Endothelial cell of umbilical vein (primary cell): ENCODE results near the gene MYO1A. TPM values are rescaled to one million over a fixed set of nuclear protein-coding genes. Genes with fewer than 3 reads are reported as not detected.

Experiments
- BruUV-seq: library from RNA; stranded (reverse); fragments of 400-500 nt; replicated peaks from 2 replicates; lab custom pipeline; 2021; lab: Mats Ljungman, UMichigan
- CTCF ChIA-PET: fragments of 300-600, 350-600 bp; sonication (Branson Sonifier 250); formaldehyde crosslinking; loops from one replicate; lab custom pipeline; 2021; ENCODE audit warnings: antibody characterized with exemption, inconsistent platforms; lab: Charles Lee
- POLR2A ChIA-PET: fragments of 300-600, 350-600 bp; sonication (Branson Sonifier 250); formaldehyde crosslinking; loops from one replicate; lab custom pipeline; 2021; ENCODE audit warnings: antibody characterized with exemption, inconsistent platforms; lab: Charles Lee
- DNase-seq: peaks from one replicate; pipeline ENCODE4 v3.0.0-alpha.2; 2011; ENCODE audit warnings: low read depth, low spot score
- FAIRE-seq: peaks from 2 replicates; lab custom pipeline; 2011; peaks lifted over from hg19 to GRCh38; lab: Jason Lieb, UNC
- H2AFZ ChIP-seq: 2 replicates; pipeline ENCODE4 v1.6.0; 2012; ENCODE audit warnings: low read depth, low read length, control low read depth, inconsistent platforms
- H3K27ac ChIP-seq: 2 replicates; pipeline ENCODE4 v1.5.1; 2011; ENCODE audit warnings: low read depth, mild to moderate bottlenecking, control low read depth, low read length, moderate library complexity; ENCODE audit not compliant: insufficient read depth
- H3K27me3 ChIP-seq, 2 experiments: 2 replicates each; pipeline versions ENCODE4 v1.6.0 to v1.6.1; 2011; ENCODE audit warnings: low read length in 2 of 2, mixed read lengths in 1 of 2; ENCODE audit not compliant: control insufficient read depth in 2 of 2, insufficient read depth in 2 of 2
- H3K36me3 ChIP-seq, 2 experiments: 2 replicates in 1 of 2; 3 replicates in 1 of 2; pipeline ENCODE4 v1.5.1; 2011; ENCODE audit warnings: low read length in 2 of 2, mild to moderate bottlenecking in 1 of 2, moderate library complexity in 1 of 2; ENCODE audit not compliant: control insufficient read depth in 2 of 2, insufficient read depth in 2 of 2; ENCODE audit errors: extremely low read depth in 1 of 2
- H3K4me1 ChIP-seq: 3 replicates; pipeline ENCODE4 v1.5.1; 2011; ENCODE audit warnings: mild to moderate bottlenecking, low read length; ENCODE audit not compliant: control insufficient read depth, insufficient read depth; ENCODE audit errors: extremely low read depth
- H3K4me2 ChIP-seq: 2 replicates; pipeline ENCODE4 v1.6.1; 2011; ENCODE audit warnings: low read length, control low read depth, mixed read lengths; ENCODE audit not compliant: insufficient read depth
- H3K4me3 ChIP-seq, 3 experiments: fragments of 200-600 bp in 1 of 3; sonication (generic), shearing (Covaris generic) in 1 of 3; replicated peaks in 1 of 3; 2 replicates each; pipeline ENCODE4 v1.5.1; 2011 to 2016; ENCODE audit warnings: control low read depth in 3 of 3, low read length in 3 of 3, mild to moderate bottlenecking in 2 of 3, inconsistent platforms in 1 of 3, low read depth in 1 of 3, moderate library complexity in 1 of 3; ENCODE audit not compliant: insufficient read depth in 1 of 3
- H3K79me2 ChIP-seq: 2 replicates; pipeline ENCODE4 v1.6.0; 2012; ENCODE audit warnings: low read length, inconsistent platforms; ENCODE audit not compliant: control insufficient read depth, insufficient read depth
- H3K9ac ChIP-seq: replicated peaks from 2 replicates; pipeline ENCODE3; 2011; ENCODE audit warnings: low read length, control low read depth; ENCODE audit not compliant: insufficient read depth; ENCODE audit errors: extremely low read depth
- H3K9me1 ChIP-seq: replicated peaks from 3 replicates; pipeline ENCODE4 v1.6.0; 2011; ENCODE audit warnings: mild to moderate bottlenecking, low read length; ENCODE audit not compliant: control insufficient read depth, insufficient read depth; ENCODE audit errors: extremely low read depth
- H3K9me3 ChIP-seq: replicated peaks from 2 replicates; pipeline ENCODE4 v1.5.1; 2012; ENCODE audit warnings: low read length, inconsistent platforms; ENCODE audit not compliant: control insufficient read depth, insufficient read depth
- H4K20me1 ChIP-seq: replicated peaks from 2 replicates; pipeline ENCODE3; 2011; ENCODE audit warnings: mild to moderate bottlenecking, low read length; ENCODE audit not compliant: control insufficient read depth, insufficient read depth; ENCODE audit errors: extremely low read depth
- CTCF ChIP-seq, 2 donors: IDR thresholded peaks; 1 replicate in 1 of 2; 2 replicates in 1 of 2; pipeline ENCODE4 v1.5.1; 2011; ENCODE audit warnings: low read length in 2 of 2, mild to moderate bottlenecking in 2 of 2, moderate library complexity in 2 of 2, control low read depth in 1 of 2, inconsistent platforms in 1 of 2, low read depth in 1 of 2; ENCODE audit not compliant: insufficient read depth in 1 of 2; ENCODE audit errors: extremely low read depth in 1 of 2
- EZH2 ChIP-seq: IDR thresholded peaks from 2 replicates; pipeline ENCODE4 v1.6.1; 2012; ENCODE audit warnings: borderline replicate concordance, low read depth, mild to moderate bottlenecking, moderate library complexity, low read length, inconsistent platforms; ENCODE audit not compliant: severe bottlenecking
- FOS ChIP-seq: IDR thresholded peaks from 2 replicates; pipeline ENCODE4 v1.6.1; 2011; ENCODE audit warnings: mild to moderate bottlenecking, low read length, moderate library complexity, borderline replicate concordance; ENCODE audit not compliant: insufficient read depth
- GATA2 ChIP-seq: IDR thresholded peaks from 2 replicates; pipeline ENCODE4 v1.7.0; 2011; ENCODE audit warnings: low read depth, mild to moderate bottlenecking, moderate library complexity, mixed read lengths, low read length; ENCODE audit not compliant: insufficient read length, insufficient read depth
- JUN ChIP-seq: IDR thresholded peaks from 2 replicates; pipeline ENCODE4 v1.6.1; 2011; ENCODE audit warnings: borderline replicate concordance, low read depth; ENCODE audit not compliant: insufficient read length, insufficient read depth
- MAX ChIP-seq: IDR thresholded peaks from 2 replicates; pipeline ENCODE4 v1.6.1; 2011; ENCODE audit not compliant: insufficient read depth, insufficient read length
- MYC ChIP-seq: IDR thresholded peaks from one replicate; pipeline ENCODE4 v1.6.1; 2011; ENCODE audit warnings: mild to moderate bottlenecking, low read depth, low read length
- POLR2A ChIP-seq: IDR thresholded peaks from 2 replicates; pipeline ENCODE4 v1.6.1; 2012; ENCODE audit warnings: low read depth, mild to moderate bottlenecking, control low read depth, low read length
- POLR2AphosphoS5 ChIP-seq: IDR thresholded peaks from 2 replicates; pipeline ENCODE4 v1.6.1; 2012; ENCODE audit warnings: low read depth, mild to moderate bottlenecking, control low read depth, low read length, moderate library complexity; ENCODE audit not compliant: insufficient read depth
- dilution Hi-C: fragments of 300-500 bp; cut with MboI; formaldehyde crosslinking; loops from one replicate; pipeline ENCODE4 v1.15.0; 2019; ENCODE audit warnings: low sequenced_read_pairs; ENCODE audit not compliant: extremely low pct_ligation_motif_present
- intact Hi-C: fragments of 100-400 bp; cut with micrococcal nuclease; formaldehyde crosslinking; loops from one replicate; pipeline ENCODE4 v1.10.0; 2022
- polyA plus RNA-seq, 4 experiments: library from polyadenylated mRNA; depleted of rRNA in 3 of 4; stranded (reverse) in 3 of 4; unstranded in 1 of 4; fragments of >200 nt; gene quantifications; 2 replicates each; pipeline versions ENCODE4 v1.2.1 to v1.2.3, GENCODE V29; 2011 to 2012; ENCODE audit warnings: missing spikeins in 1 of 4
- total RNA-seq: library from RNA; stranded (reverse); gene quantifications from 2 replicates; pipeline ENCODE4 v1.2.3, GENCODE V29; 2021

MYO1A gene
- total and polyA plus RNA-seq, 2 donors (not counting 3 experiments of a cell fraction or from before 2014, with no cell fraction given) = not detected

GRCh38 chr12:57091638-57092528 lies 42.0 kb upstream of the MYO1A start:
- DNase-seq = no peak
- Histone ChIP-seq H3K4me1 (peaks cover 15% of the 10 kb centered on the region), H3K9me3 (no peaks in the 10 kb centered on the region), H3K9me1 (no peaks in the 10 kb centered on the region), H3K79me2 (peaks cover 16% of the 10 kb centered on the region), H4K20me1 (no peaks in the 10 kb centered on the region), H3K4me2 (no peak overlapping the region), H3K27me3 (no peaks in the 10 kb centered on the region), H3K36me3 (peaks cover 4 to 39% of the 10 kb centered on the region in 2 experiments), H3K4me3 (no peak overlapping the region), H3K27ac (no peak overlapping the region), H2AFZ (no peak overlapping the region), H3K9ac (no peak overlapping the region)
- ChIA-PET CTCF (interaction anchor here (0.7 to 14.4 kb wide), 10 partner anchors 12 to 82 kb away, joined by 3 to 158 read pairs (median 4); partner anchors contain the start of genes NEMP1 and STAT6), POLR2A (interaction anchor here (0.6 kb wide), 1 partner anchor 36 kb away, joined by 5 read pairs; the partner anchor contains the start of gene LRP1)
- no TSS peak for BruUV-seq
- dilution Hi-C loops (no loop called here), intact Hi-C loops (no loop called here)
- TF ChIP-seq MAX (no peak), JUN (no peak), MYC (no peak), FOS (no peak), POLR2A (no peak), CTCF (IDR thresholded peaks at IDR 0.05; ENCODE audit: extremely low read depth in 1 of 2, insufficient read depth in 1 of 2, low read depth in 1 of 2, low read length in 2 of 2) (no peak), POLR2AphosphoS5 (no peak), GATA2 (no peak), EZH2 (no peak)
- FAIRE-seq = no peak
